Activated T-helper 2 cell treated with anti-CD3 and anti-CD28 coated beads, Interferon-gamma antibody, Interleukin-2, Interleukin-4, amounts not matched to agents 10 μg/mL and 5 μg/mL and 100 μg/mL, durations not matched to agents 14 hours and 24 hours and 36 hours (primary cell): Measurements from ENCODE around the gene SLC6A6. TPM values are rescaled to one million over a fixed set of nuclear protein-coding genes. Genes with fewer than 3 reads are reported as not detected.

Source experiments
- DNase-seq: peaks from one replicate; pipeline ENCODE4 v3.0.0; 2021; ENCODE audit warnings: low spot score
- H3K27ac Mint-ChIP-seq: one replicate; pipeline ENCODE4 v1.8.0; 2021; ENCODE audit warnings: mixed read lengths
- H3K27me3 Mint-ChIP-seq: one replicate; pipeline ENCODE4 v1.8.0; 2021; ENCODE audit warnings: low read depth, mixed read lengths
- H3K36me3 Mint-ChIP-seq: one replicate; pipeline ENCODE4 v1.8.0; 2021; ENCODE audit warnings: low read depth, mixed read lengths
- H3K4me1 Mint-ChIP-seq: one replicate; pipeline ENCODE4 v1.8.0; 2021; ENCODE audit warnings: low read depth, mixed read lengths
- H3K4me3 Mint-ChIP-seq: one replicate; pipeline ENCODE4 v1.8.0; 2021; ENCODE audit warnings: low read depth, mild to moderate bottlenecking, moderate library complexity, mixed read lengths
- H3K9me3 Mint-ChIP-seq: one replicate; pipeline ENCODE4 v1.8.0; 2021; ENCODE audit warnings: mixed read lengths
- intact Hi-C: fragments of 100-400 bp; cut with micrococcal nuclease; formaldehyde crosslinking; loops from one replicate; pipeline ENCODE4 v1.15.1; 2023
- total RNA-seq: library from RNA; stranded (reverse); gene quantifications from 2 replicates; pipeline ENCODE4 v1.2.3, GENCODE V29; 2022

Gene SLC6A6
- 55.1 and 55.8 TPM in 2 replicates for total RNA-seq

DNA sequence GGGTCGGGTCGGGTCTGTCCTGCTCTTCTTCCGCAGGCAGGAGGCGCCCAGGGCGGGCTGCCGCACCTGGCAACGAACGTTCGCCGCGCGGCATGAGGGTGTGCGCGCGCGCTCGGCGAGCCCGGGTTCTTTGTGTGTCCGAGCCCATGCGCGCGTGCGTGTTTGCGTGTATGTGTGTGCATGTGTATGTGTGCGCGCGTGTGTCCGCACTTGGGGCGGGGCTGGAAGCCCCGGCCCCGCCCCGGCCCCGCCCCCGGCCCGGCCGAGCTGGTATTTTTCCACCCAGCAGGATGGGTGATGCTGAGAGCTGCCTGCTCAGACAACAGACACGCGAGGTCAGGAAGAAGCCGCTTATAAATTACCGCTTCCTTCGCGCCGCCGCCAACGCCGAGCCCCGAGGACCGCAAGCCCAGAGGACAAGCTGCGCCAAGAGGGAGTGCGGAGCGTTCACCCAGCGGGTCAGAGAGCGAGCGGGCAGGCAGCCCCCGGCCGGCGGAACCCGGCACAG, at the start of gene SLC6A6:
Gene SLC6A6, plus strand, starts transcription at position 303 of the 508 bp plus-strand sequence. CDS start 41,029 bp downstream, outside the sequence.
- Mint-ChIP-seq H3K4me1 (peaks cover 35% of the 10 kb centered on the region), H3K36me3 (peaks cover 29% of the 10 kb centered on the region), H3K4me3 (peak within 1 kb of the TSS; percentile 93)

DNA sequence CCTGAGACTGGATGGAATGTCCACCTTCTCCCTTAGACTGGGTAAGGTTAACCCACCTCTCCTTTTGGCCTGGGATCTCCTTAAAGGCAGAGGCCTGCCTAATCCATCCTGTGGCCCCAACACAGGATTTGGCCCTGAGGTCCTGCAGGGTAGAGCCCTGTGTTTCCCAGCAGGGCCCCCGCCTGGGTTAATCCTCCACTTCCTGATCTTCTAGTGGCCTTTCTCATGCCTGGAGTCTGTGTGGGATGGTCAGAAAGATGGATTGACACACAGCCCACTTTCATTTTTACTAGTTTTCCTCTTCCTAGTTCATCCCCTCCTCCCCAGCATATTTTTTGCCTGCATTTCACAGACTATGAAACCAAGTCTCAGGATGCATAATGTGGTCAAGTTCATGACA, 48.9 kb upstream of the SLC6A6 start:
- Mint-ChIP-seq H3K36me3 (no peaks in the 10 kb centered on the region), H3K4me3 (no peak overlapping the region)

More for the DNA sequence above, at the start of gene SLC6A6:
- intact Hi-C loops: loop anchor here (1.0 to 5.0 kb wide), 6 partner anchors 8 to 546 kb away; partner anchors contain the start of genes CCDC174, LSM3 and XPC
- Mint-ChIP-seq H3K27ac (peak within 1 kb of the TSS; percentile 95), H3K9me3 (no peaks in the 10 kb centered on the region), H3K27me3 (no peaks in the 10 kb centered on the region)
- peak; percentile 91 for DNase-seq

DNA sequence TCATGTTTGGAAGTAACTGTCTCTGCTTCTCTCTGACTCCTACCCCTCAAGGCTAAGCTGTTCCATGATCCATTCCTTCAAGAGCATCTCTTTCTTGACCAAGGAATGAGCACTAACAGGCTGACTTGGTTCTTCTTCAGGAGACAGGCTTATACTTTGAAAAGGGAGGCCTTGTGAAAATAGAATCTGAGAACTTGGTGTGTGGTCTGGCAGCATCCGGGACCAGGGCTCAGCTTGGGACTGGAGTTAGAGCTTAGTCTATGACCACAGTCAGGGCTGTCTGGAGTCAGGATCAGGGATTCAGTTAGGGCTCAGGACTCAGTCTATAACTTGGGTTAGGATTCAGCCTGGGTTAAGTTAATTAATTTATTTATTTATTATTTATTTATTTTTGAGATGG, 44.9 kb upstream of the SLC6A6 start:
- intact Hi-C loops: no loop called here
- Mint-ChIP-seq H3K36me3 (no peaks in the 10 kb centered on the region), H3K27me3 (no peaks in the 10 kb centered on the region), H3K9me3 (no peaks in the 10 kb centered on the region), H3K27ac (no peak overlapping the region), H3K4me3 (no peak overlapping the region), H3K4me1 (no peaks in the 10 kb centered on the region)
- DNase-seq: no peak

More for the DNA sequence above, 48.9 kb upstream of the SLC6A6 start:
- Mint-ChIP-seq H3K9me3 (no peaks in the 10 kb centered on the region), H3K4me1 (no peaks in the 10 kb centered on the region), H3K27me3 (peaks cover 3% of the 10 kb centered on the region), H3K27ac (no peak overlapping the region)
- intact Hi-C loops: no loop called here
- DNase-seq: no peak

DNA sequence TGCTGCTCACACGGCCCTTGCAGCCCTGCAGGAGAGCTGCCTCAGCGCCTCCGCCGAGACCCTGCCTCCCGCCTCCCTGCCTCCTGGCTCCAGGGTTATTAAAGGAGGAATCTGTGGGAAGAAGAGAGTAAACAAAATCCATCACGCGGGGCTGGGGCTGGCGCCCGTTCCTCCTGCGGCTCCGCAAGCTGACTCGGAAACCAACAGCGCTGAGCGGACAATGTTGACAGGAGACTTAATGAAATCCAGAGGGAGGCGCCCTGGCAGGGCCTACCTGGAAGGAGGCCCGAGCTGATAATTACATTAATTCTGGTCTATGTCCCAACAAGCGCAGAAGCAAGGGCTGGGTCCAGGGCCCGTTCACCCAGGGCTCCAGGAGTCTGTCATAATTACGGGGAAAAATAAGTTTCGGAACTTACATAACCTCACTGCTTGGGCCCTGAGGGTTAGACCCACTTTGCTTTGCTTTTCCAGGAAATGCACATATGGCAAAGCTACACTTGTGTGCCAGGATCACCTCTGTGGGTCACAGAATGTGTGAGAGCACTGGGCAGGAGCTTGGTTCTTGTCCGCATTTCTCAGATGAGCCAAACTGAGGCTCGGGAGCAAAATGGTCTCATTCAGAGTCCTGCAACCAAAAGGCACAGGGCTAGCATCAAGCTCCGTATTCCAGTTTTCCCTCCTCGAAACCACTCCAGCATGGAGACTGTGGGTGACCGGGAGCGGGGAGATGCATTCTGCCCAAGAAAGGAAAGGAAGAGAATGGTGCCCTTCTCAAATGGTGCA, 43.8 kb upstream of the SLC6A6 start:
- no peak overlapping the region for H3K27ac Mint-ChIP-seq
- no peak for DNase-seq
- intact Hi-C loops: no loop called here

DNA sequence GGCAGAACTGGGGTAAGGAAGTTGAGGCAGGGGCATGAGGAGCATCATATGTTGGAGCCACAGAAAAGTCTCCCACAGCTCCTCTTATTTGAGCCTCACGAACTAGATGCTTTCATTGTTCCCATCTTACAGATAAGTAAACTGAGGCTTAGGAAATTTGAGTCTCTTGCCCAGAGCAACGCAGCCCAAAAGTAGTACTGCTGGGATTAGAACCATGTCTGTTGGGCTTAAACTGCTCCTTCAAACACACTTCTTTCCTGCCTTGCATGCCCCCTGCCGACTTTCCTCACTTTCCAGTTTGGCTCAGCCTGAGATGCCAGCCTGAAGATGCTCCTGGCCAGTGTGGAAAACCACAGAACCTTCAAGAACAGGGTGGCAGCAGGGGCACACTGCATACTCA, 43.1 kb upstream of the SLC6A6 start:
- H3K4me3 Mint-ChIP-seq: no peak overlapping the region
- H3K9me3 Mint-ChIP-seq: no peaks in the 10 kb centered on the region
- H3K27me3 Mint-ChIP-seq: no peaks in the 10 kb centered on the region
- DNase-seq: no peak
- no peak overlapping the region for H3K27ac Mint-ChIP-seq
- intact Hi-C loops: no loop called here
- H3K36me3 Mint-ChIP-seq: no peaks in the 10 kb centered on the region
- no peaks in the 10 kb centered on the region for H3K4me1 Mint-ChIP-seq

More for the DNA sequence above, 43.8 kb upstream of the SLC6A6 start:
- Mint-ChIP-seq H3K36me3 (no peaks in the 10 kb centered on the region), H3K4me1 (no peaks in the 10 kb centered on the region), H3K27me3 (no peaks in the 10 kb centered on the region), H3K9me3 (no peaks in the 10 kb centered on the region), H3K4me3 (no peak overlapping the region)

DNA sequence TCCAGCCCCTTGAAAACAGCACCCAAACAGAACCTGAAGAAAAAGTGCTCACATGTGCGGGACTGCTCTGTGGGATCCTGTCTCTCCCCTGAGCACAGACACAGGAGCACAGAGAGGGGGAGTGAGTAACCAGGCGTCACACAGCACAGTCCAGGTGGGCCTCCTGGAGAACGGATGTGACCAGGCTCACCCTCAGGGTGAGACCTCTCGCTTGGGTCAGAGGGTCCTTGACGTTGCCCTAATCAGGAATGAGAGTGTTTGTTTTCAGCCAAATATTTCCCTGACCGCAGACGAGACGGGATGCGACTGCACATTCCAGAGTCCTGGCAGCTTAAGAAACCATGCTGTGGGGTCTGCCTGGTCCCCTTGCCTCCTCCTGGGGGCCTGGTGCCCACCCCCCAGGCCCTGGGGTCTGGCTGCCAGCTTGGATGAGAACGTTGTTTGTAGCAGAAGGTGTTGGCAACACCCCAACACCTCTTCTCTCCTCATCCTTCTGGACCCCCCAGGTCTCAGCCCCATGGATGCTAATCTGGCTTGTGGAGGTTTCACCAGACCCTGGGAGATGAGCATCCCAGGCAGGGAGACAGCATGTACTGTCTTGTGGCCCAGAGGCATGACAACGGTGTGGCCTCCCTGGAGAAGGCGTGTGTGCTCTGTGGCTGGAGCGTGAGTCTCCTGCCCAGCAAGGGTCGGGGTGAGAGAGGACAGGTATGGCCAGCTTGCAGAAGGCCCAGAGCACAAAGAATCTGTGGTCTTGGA, 42.1 kb upstream of the SLC6A6 start:
- Mint-ChIP-seq H3K27me3 (peaks cover 2% of the 10 kb centered on the region), H3K36me3 (no peaks in the 10 kb centered on the region), H3K27ac (no peak overlapping the region), H3K4me3 (no peak overlapping the region), H3K9me3 (no peaks in the 10 kb centered on the region), H3K4me1 (no peaks in the 10 kb centered on the region)
- no peak for DNase-seq
- intact Hi-C loops: no loop called here

DNA sequence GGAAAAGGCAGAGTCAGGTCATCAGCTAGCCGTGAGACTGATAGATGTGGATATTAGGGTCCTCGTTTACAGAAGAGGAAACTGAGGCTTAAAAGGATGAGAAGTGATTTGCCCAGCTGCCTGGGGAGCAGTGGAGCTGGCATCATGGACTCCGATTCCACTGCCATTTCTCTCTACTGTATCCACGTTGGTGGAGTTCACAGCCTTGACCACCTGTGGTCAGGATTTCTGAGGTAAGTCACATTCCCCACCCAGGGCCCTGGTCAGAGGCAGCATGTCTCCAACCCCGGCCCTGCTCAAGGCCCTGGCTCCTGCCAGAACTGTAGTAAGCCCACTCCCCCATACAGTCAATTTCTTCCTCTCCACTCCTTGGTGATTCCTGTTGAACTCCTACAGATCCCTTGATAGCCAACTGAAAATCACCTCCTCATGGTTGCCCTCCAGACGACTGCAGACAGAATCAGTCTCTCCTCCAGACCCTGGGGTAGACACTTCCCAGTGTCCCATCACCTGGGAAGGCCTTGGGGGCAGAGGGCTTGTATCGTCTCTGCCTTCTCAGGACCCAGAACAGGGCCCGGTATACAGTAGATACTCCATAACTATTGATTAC, 41.2 kb upstream of the SLC6A6 start:
- no peaks in the 10 kb centered on the region for H3K9me3 Mint-ChIP-seq
- H3K36me3 Mint-ChIP-seq: no peaks in the 10 kb centered on the region
- DNase-seq: no peak
- peaks cover 2% of the 10 kb centered on the region for H3K27me3 Mint-ChIP-seq
- intact Hi-C loops: no loop called here
- H3K27ac Mint-ChIP-seq: no peak overlapping the region
- H3K4me3 Mint-ChIP-seq: no peak overlapping the region
- no peaks in the 10 kb centered on the region for H3K4me1 Mint-ChIP-seq

DNA sequence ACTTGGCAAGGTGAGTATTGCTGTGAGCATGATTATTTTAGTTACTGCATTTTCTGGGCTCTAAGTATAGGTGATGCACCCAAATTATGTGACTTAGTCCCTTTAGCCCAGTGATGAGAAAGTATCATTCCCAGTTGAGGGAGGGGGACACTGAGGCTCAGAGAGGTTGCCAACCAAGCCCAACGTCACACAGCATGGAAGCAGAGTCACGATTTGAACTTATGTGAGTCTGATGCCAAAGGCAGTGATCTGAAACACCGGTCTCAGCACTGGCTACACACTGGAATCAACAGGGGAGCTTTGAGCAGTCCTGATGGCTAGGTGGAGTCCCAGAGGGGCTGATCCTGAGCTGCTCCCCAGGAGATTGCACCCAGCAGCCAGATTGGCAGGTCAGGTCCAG, 39.5 kb upstream of the SLC6A6 start:
- no peak for DNase-seq
- H3K4me3 Mint-ChIP-seq: no peak overlapping the region
- H3K27me3 Mint-ChIP-seq: peaks cover 3% of the 10 kb centered on the region
- H3K27ac Mint-ChIP-seq: no peak overlapping the region
- intact Hi-C loops: no loop called here
- no peaks in the 10 kb centered on the region for H3K36me3 Mint-ChIP-seq
- no peaks in the 10 kb centered on the region for H3K4me1 Mint-ChIP-seq
- no peaks in the 10 kb centered on the region for H3K9me3 Mint-ChIP-seq

DNA sequence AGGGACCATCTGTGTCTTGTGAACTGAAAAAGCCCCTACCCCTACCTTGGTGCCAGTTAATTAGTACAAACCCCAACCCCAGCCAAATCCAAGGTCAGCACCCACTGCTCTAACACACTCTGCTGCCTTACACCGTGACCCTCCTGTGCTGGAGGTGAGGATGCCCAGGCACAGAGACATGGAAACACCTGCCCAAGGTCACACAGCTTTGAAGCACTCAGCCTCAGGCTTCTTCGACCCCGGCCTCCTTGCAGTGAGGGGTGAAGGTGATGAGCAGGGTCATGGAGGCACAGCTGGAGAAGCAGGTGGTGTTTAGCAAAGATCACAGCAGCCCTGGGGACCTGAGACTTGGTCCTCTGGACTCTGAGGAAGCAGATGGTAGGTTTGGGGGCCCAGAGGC, 39.0 kb upstream of the SLC6A6 start:
- Mint-ChIP-seq H3K9me3 (no peaks in the 10 kb centered on the region), H3K4me1 (no peaks in the 10 kb centered on the region), H3K36me3 (no peaks in the 10 kb centered on the region), H3K4me3 (no peak overlapping the region), H3K27me3 (peaks cover 3% of the 10 kb centered on the region), H3K27ac (no peak overlapping the region)
- DNase-seq: no peak
- intact Hi-C loops: no loop called here

DNA sequence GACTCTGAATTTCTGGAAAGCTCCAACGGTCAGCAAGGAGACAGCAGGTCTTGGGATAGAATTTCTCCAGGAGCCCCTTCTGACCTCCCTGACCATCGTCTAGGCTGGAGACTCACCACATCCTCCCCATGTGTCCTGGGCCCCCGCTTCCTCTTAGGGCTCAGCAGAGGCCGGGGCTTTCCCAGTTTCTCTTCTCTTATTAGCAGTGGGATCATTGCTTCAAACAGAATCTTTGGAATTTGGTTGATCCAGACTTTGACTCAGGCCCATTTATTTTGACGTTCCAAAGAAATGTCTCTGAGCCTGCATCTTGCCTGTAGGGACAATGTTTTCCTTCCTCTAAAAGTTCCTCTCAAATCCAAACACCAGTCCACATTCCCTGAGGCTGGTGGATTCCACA, 38.4 kb upstream of the SLC6A6 start:
- Mint-ChIP-seq H3K36me3 (no peaks in the 10 kb centered on the region), H3K27me3 (peaks cover 3% of the 10 kb centered on the region), H3K9me3 (no peaks in the 10 kb centered on the region), H3K4me3 (no peak overlapping the region), H3K4me1 (no peaks in the 10 kb centered on the region), H3K27ac (no peak overlapping the region)
- DNase-seq: no peak
- intact Hi-C loops: no loop called here

DNA sequence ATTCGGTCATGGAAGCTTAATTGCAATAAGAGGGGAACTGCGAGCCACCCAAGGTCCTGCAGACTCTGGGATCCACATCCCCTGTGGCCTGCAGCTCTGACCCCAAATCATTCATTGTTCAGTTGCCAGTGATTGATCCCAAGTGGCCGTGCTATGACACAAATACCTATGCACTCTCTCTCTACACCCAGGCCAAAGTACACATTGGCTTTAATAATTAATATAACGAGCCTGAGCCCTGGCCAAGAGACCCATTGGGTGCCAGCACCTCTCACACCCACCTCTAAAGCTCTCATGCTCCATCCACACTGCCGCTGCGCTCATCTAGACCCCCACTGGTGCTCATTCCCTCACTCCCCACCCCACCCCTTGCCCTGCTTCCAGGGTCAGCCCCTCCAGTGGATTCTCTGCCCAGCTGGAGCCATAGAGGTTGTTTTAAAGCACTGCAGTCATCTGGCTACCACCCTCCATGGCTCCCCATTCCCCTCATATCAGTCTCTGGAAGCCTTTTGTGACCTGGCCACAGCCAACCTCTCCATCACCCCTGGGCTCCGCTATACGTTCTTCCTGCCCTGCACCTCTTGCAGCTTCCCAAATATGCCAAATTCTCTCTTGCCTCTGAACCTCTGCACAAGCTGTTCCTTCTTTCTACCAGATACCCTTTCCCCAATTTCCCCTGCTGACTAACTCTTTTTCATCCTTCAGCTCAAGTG, 37.7 kb upstream of the SLC6A6 start:
- Mint-ChIP-seq H3K9me3 (no peaks in the 10 kb centered on the region), H3K4me3 (no peak overlapping the region), H3K36me3 (no peaks in the 10 kb centered on the region), H3K4me1 (no peaks in the 10 kb centered on the region), H3K27me3 (peaks cover 3% of the 10 kb centered on the region), H3K27ac (no peak overlapping the region)
- intact Hi-C loops: no loop called here
- no peak for DNase-seq

DNA sequence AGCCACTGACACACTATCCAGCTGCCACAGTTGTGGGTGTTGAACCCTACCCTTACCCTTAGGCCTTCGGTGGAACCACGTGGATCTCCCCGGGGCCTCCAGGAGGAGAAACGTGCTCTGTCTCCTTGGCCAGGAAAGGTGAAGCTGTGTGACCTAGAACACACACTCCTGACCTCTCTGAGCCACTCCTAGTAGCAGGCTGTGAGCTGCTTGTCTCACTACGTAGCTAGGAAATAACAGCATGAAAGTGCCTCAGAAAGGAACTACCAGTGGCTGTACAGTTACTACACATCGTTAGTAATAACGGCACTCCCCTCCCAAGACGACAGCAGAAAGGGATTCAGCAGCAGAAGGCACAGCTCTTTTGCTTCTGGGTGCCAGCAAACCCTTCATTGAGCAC, 36.2 kb upstream of the SLC6A6 start:
- H3K4me3 Mint-ChIP-seq: no peak overlapping the region
- H3K4me1 Mint-ChIP-seq: no peaks in the 10 kb centered on the region
- no peaks in the 10 kb centered on the region for H3K36me3 Mint-ChIP-seq
- intact Hi-C loops: no loop called here
- no peaks in the 10 kb centered on the region for H3K9me3 Mint-ChIP-seq
- H3K27me3 Mint-ChIP-seq: peaks cover 3% of the 10 kb centered on the region
- H3K27ac Mint-ChIP-seq: no peak overlapping the region
- no peak for DNase-seq
